GM12892 (cell line): ENCODE data around the gene SUPT3H.
"Not testable (repeated sequence)": the region's sequence is repeated elsewhere in the genome, so short reads cannot be mapped to it uniquely, and the experiment has no call there.

Experiments
- POLR2A ChIP-seq: IDR thresholded peaks from 2 replicates; pipeline ENCODE4 v1.6.1; 2011; ENCODE audit warnings: low read depth, low read length, control low read depth
- POLR2AphosphoS5 ChIP-seq: IDR thresholded peaks from 2 replicates; pipeline ENCODE4 v1.6.1; 2011; ENCODE audit warnings: low read depth, low read length, control low read depth
- TAF1 ChIP-seq: IDR thresholded peaks from 2 replicates; pipeline ENCODE4 v1.6.1; 2011; ENCODE audit warnings: low read depth, mild to moderate bottlenecking, control low read depth, low read length, borderline replicate concordance

- TF ChIP-seq POLR2AphosphoS5, POLR2A, TAF1: not testable (repeated sequence)
These were observed 310.3 kb downstream of the SUPT3H start for GRCh38 chr6:45067446-45067845.
